IPS-15b (cell line): ENCODE measurements around the gene PARVB.

Experiments used
- H3K27me3 ChIP-seq: one replicate; pipeline ENCODE4 v1.6.1; 2013; ENCODE audit warnings: low read length; ENCODE audit not compliant: control insufficient read depth, insufficient read depth
- H3K36me3 ChIP-seq: one replicate; pipeline ENCODE4 v1.6.1; 2013; ENCODE audit warnings: low read length; ENCODE audit not compliant: control insufficient read depth, insufficient read depth
- H3K4me1 ChIP-seq: one replicate; pipeline ENCODE4 v1.6.1; 2013; ENCODE audit warnings: mild to moderate bottlenecking, low read length; ENCODE audit not compliant: control insufficient read depth, insufficient read depth
- H3K4me3 ChIP-seq: one replicate; pipeline ENCODE4 v1.5.1; 2013; ENCODE audit warnings: low read depth, low read length
- H3K9ac ChIP-seq: one replicate; pipeline ENCODE4 v1.6.1; 2013; ENCODE audit warnings: low read depth, mild to moderate bottlenecking, low read length
- H3K9me3 ChIP-seq: one replicate; pipeline ENCODE4 v1.6.1; 2013; ENCODE audit warnings: mild to moderate bottlenecking, low read length; ENCODE audit not compliant: control insufficient read depth, insufficient read depth

PARVB gene

DNA sequence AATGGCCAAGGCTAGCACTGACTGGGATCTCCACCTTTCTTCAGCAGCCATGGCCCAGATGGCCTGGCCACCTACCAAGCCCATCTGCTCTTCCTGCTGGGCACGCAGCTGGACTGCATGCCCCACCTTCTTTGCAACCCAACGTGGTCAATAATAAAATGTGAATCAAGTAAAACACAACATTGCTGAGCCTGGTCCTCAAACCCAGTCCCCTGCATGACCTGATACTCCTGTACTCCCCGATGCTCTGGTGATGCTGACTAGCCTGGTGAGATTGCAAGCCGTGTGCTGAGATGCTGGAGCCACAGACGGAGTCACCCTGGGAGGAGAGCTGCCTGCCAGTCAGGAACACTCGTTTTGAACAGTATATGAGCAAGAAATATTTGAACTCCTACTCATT lies 190.7 kb downstream of the PARVB start:
- Histone ChIP-seq H3K36me3 (no peaks in the 10 kb centered on the region), H3K4me3 (no peak overlapping the region), H3K9me3 (no peaks in the 10 kb centered on the region), H3K4me1 (no peaks in the 10 kb centered on the region), H3K27me3 (no peaks in the 10 kb centered on the region), H3K9ac (no peak overlapping the region)

DNA sequence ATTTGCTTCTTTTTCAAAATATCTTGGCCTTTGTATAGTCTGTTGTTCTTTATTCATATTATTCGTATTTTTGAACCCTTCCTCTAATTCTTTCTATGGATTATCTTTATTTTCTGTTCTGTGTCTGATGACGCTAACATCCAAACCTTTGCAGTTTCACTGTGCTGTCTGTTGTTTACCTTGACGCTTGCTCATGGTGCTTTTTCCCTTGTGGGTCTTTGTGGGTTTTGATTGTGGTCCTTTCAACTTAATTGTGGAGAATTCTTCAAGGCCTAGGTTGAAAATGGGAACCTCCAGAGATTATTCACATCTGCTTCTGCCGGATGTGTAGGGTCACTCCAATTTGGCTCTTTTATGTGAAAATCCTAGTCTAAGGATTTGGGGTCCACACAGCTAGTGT lies 191.2 kb downstream of the PARVB start:
- no peaks in the 10 kb centered on the region for H3K27me3 ChIP-seq
- no peaks in the 10 kb centered on the region for H3K36me3 ChIP-seq
- H3K4me3 ChIP-seq = no peak overlapping the region
- no peaks in the 10 kb centered on the region for H3K9me3 ChIP-seq
- no peak overlapping the region for H3K9ac ChIP-seq
- no peaks in the 10 kb centered on the region for H3K4me1 ChIP-seq

DNA sequence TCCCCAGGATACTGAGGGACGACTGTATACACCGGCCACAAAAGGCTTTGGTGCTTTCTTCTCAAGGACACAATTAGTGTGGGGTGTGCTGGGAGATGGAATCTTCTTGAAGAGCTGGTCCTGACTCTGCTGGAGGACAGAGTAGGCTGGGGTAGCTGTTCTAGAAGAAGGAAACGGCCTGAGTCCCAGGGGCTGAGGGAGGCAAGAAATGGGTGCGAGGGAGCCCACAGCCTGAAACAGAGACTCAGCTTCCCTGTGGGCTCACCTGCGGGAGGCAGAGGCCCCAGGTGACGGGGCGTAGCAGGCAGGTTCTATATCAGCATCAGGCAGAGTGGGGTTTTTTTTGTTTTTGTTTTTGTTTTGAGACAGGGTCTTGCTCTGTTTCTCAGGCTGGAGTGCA lies 193.2 kb downstream of the PARVB start:
- no peaks in the 10 kb centered on the region for H3K27me3 ChIP-seq
- no peaks in the 10 kb centered on the region for H3K36me3 ChIP-seq
- H3K4me1 ChIP-seq = no peaks in the 10 kb centered on the region
- H3K4me3 ChIP-seq = no peak overlapping the region
- H3K9ac ChIP-seq = no peak overlapping the region
- H3K9me3 ChIP-seq = no peaks in the 10 kb centered on the region

DNA sequence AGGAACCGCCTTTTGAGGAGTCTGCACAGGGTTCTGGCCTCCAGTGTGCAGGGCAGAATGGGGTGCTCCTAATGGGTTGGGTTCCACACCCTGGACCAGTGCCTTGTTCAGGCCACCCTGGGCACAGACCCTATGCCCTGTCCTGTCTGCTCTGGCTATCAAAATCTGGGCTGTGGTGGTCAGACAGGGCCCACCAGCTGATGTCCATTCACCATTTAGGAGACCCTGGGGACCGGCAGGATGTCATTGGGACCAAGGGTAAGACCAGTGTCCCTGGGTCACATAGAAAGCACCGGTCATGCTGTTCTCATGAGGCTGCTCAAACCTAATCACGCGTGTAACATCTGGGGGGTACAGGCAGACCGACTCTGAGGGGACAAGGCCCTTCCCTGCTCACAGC lies 194.0 kb downstream of the PARVB start:
- Histone ChIP-seq H3K9ac (no peak overlapping the region), H3K36me3 (no peaks in the 10 kb centered on the region), H3K27me3 (no peaks in the 10 kb centered on the region), H3K4me1 (no peaks in the 10 kb centered on the region), H3K4me3 (no peak overlapping the region), H3K9me3 (no peaks in the 10 kb centered on the region)

DNA sequence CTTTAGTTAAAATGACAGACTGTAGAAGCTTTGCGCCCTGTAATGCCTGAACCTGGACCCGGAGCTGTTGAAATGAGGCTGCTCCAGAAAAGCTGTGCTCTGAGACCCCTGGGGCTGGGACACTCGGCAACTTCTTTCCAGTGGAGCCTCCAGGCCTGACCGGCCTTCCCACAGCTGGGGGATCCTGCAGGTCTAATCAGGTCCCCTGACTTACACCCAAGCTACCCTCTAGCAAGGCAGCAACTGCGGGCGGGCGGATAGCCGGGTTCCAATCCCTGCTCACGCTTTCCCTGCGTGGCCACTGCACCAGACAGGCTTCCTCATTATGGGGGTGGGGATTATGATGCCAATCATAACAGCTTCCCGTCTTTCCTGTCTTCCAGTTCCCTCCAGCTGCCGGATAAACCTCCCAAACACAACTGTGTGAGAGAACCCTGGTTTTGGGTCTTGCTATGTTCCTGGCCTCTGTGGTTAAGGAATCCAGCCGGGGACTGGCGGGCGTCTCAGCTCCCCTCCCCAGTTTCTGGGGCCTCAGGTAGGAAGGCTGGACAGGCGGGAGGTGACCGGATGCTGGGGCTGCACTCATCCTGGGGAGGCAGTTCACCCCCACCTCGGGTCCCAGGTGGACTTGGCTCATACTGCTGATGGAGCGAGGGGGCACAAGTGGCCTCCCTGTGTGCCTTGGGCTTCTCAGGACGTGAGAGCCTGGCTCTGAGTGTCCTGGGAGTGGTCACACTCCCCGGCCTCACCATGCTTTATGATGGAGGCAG lies 195.2 kb downstream of the PARVB start:
- Histone ChIP-seq H3K4me3 (no peak overlapping the region), H3K36me3 (no peaks in the 10 kb centered on the region), H3K9ac (no peak overlapping the region), H3K4me1 (no peaks in the 10 kb centered on the region), H3K9me3 (no peaks in the 10 kb centered on the region), H3K27me3 (no peaks in the 10 kb centered on the region)

DNA sequence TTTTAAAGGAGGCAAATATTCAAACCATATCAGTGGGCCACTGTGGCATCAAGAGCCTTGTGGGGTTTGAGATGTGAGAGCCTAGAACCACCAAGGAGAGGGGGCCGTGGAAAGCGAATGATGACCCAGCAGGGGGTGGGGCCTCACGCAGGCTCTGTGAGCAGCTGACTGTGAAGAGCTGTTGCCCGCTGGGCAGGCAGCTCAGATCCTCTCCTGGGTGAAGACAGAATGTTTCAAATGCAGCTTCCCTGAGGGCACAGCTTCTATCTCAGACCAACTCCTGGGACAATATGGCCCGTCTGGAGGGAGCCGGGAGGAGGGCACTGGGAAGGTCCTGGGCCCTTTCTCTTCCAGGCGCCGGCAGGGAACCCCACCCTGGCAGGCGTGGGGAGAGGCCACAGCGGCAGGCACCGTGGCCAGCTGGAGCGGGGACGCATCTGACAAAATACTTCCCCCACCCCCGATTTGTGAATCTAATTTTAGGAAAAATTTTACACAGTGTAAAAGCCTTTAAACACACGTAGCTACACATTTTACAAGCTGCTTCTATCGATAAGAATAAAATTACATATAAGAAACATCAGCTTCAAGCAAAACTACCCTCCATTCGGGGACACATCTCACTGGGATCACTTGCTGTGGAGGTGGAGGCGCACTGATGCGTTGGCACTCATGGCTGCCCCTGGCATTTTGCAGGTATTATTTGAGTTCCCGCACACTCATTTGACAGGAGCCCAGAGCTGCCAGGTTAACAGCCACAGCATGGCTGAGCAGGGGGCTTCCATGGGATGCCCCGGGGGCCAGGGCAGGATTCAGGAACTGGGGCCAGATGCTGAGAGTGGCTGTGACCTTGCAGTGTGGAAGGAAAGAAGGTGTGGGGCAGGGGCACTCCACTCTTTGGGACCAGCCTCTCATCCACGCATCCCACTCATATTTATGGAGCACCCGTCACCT lies 196.9 kb downstream of the PARVB start:
- Histone ChIP-seq H3K36me3 (no peaks in the 10 kb centered on the region), H3K9me3 (no peaks in the 10 kb centered on the region), H3K4me3 (no peak overlapping the region), H3K9ac (no peak overlapping the region), H3K27me3 (no peaks in the 10 kb centered on the region), H3K4me1 (no peaks in the 10 kb centered on the region)

DNA sequence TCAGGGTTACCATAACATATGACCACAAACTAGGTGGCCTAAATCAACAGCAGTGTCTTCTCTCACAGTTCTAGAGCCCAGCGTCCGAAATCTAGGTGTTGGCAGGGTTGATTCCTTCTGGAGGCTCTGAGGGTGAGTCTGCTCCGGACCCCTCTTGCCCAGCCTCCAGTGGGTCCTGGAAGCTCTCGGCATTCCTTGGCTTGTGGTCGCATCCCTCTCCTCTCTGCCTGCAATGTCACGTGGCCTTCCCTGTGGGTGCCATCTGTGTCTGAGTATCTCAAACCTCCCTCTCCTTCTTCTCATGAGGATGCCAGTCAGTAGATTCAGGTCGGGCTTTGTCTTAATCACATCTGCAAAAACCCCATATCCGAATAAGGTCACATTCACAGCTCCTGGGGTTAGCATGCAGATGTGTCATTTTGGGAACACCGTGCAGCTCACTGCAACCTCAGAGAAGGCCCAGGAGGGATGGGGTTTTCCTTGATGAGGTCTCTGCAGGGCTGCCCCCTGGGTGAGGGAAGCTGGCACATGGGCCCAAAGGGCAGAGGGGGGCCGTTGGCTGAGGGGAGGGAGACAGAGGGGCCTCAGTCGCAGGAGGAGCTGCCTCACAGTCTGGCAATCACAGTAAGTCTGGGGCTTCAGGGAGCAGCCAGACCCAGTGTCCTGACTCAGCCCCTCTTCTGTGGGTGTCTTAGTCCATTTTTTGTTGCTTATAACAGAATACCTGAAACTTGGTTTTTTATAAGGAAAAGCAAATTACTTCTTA lies 197.8 kb downstream of the PARVB start:
- no peaks in the 10 kb centered on the region for H3K36me3 ChIP-seq
- no peaks in the 10 kb centered on the region for H3K27me3 ChIP-seq
- no peak overlapping the region for H3K4me3 ChIP-seq
- H3K4me1 ChIP-seq = no peaks in the 10 kb centered on the region
- no peaks in the 10 kb centered on the region for H3K9me3 ChIP-seq
- H3K9ac ChIP-seq = no peak overlapping the region
